B cell (primary cell): ENCODE results near the gene ATN1. TPM values are rescaled to one million over a fixed set of nuclear protein-coding genes. Genes with fewer than 3 reads are reported as not detected.

Source experiments
- ATAC-seq: fragments of 200-7000 bp; cut with Tn5 transposase; one replicate; pipeline ENCODE4 v1.10.0; 2021; ENCODE audit warnings: low read depth, mild to moderate bottlenecking, moderate number of reproducible peaks, moderate library complexity
- CTCF ChIA-PET: fragments of 350-600 bp; sonication (Branson Sonifier 250); formaldehyde crosslinking; loops from one replicate; lab custom pipeline; 2021; ENCODE audit warnings: antibody characterized with exemption, inconsistent platforms; lab: Charles Lee
- POLR2A ChIA-PET: fragments of 350-600 bp; sonication (Branson Sonifier 250); formaldehyde crosslinking; loops from one replicate; lab custom pipeline; 2021; ENCODE audit warnings: antibody characterized with exemption; lab: Charles Lee
- DNase-seq: peaks from one replicate; pipeline ENCODE4 v3.0.0; 2013
- H2AFZ ChIP-seq: 2 replicates; pipeline ENCODE4 v1.6.1; 2012; ENCODE audit warnings: mild to moderate bottlenecking, low read depth, low read length; ENCODE audit not compliant: insufficient read depth, poor library complexity, severe bottlenecking
- H3K27ac ChIP-seq, 2 donors: 1 replicate in 1 of 2; 2 replicates in 1 of 2; pipeline ENCODE4 v1.5.1; 2012 to 2013; ENCODE audit warnings: low read length in 2 of 2, mild to moderate bottlenecking in 2 of 2, moderate library complexity in 1 of 2
- H3K27me3 ChIP-seq, 4 experiments: fragments of 200-600 bp in 1 of 4; sonication (generic) in 1 of 4; replicated peaks in 1 of 4; 1 replicate in 2 of 4; 2 replicates in 2 of 4; pipeline versions ENCODE4 v1.6.1 to v1.7.0; 2013 to 2016; ENCODE audit warnings: low read length in 3 of 4, mild to moderate bottlenecking in 2 of 4, mixed read lengths in 1 of 4, moderate library complexity in 1 of 4; ENCODE audit not compliant: insufficient read depth in 4 of 4, control insufficient read depth in 3 of 4; ENCODE audit errors: control extremely low read depth in 1 of 4
- H3K36me3 ChIP-seq, 2 experiments: replicated peaks in 1 of 2; 1 replicate in 1 of 2; 2 replicates in 1 of 2; pipeline versions ENCODE4 v1.6.1 to v1.7.1; 2013; ENCODE audit warnings: low read length in 1 of 2; ENCODE audit not compliant: insufficient read depth in 2 of 2, control insufficient read depth in 1 of 2; ENCODE audit errors: control extremely low read depth in 1 of 2, extremely low read depth in 1 of 2
- H3K4me1 ChIP-seq, 2 donors: fragments of 200-600 bp in 1 of 2; sonication (generic) in 1 of 2; 1 replicate in 1 of 2; 2 replicates in 1 of 2; pipeline versions ENCODE4 v1.5.1 to v1.6.1; 2013 to 2017; ENCODE audit warnings: low read length in 2 of 2; ENCODE audit not compliant: control insufficient read depth in 2 of 2, insufficient read depth in 2 of 2
- H3K4me2 ChIP-seq: replicated peaks from 2 replicates; pipeline ENCODE3; 2012; ENCODE audit warnings: mild to moderate bottlenecking, low read depth, low read length; ENCODE audit not compliant: poor library complexity, severe bottlenecking
- H3K4me3 ChIP-seq, 5 experiments: fragments of 200-600 bp in 1 of 5; sonication (generic) in 1 of 5; 1 replicate in 3 of 5; 2 replicates in 2 of 5; pipeline versions ENCODE4 v1.5.1 to v1.7.0; 2011 to 2016; ENCODE audit warnings: low read length in 4 of 5, mild to moderate bottlenecking in 4 of 5, low read depth in 2 of 5, control low read depth in 1 of 5, moderate library complexity in 1 of 5; ENCODE audit not compliant: insufficient read depth in 1 of 5; ENCODE audit errors: control extremely low read depth in 1 of 5, extremely low read depth in 1 of 5
- H3K79me2 ChIP-seq: fragments of 200-600 bp; sonication (generic); one replicate; pipeline ENCODE4 v1.6.0; 2016; ENCODE audit warnings: low read length; ENCODE audit not compliant: control insufficient read depth, insufficient read depth
- H3K9ac ChIP-seq: fragments of 200-600 bp; sonication (generic); 2 replicates; pipeline ENCODE4 v1.6.1; 2017; ENCODE audit warnings: mild to moderate bottlenecking, low read length, moderate library complexity
- H3K9me3 ChIP-seq, 3 donors: one replicate each; pipeline versions ENCODE4 v1.6.1 to v1.7.1; 2013; ENCODE audit warnings: low read length in 2 of 3; ENCODE audit not compliant: control insufficient read depth in 2 of 3, insufficient read depth in 1 of 3; ENCODE audit errors: control extremely low read depth in 1 of 3
- H4K20me1 ChIP-seq: 2 replicates; pipeline ENCODE4 v1.6.0; 2012; ENCODE audit warnings: mild to moderate bottlenecking, low read length; ENCODE audit not compliant: insufficient read depth, control insufficient read depth, poor library complexity, severe bottlenecking
- H3K27ac Mint-ChIP-seq: one replicate; pipeline ENCODE4 v1.8.0; 2021; ENCODE audit warnings: mixed read lengths
- H3K27me3 Mint-ChIP-seq: one replicate; pipeline ENCODE4 v1.8.0; 2021; ENCODE audit warnings: mixed read lengths
- H3K4me1 Mint-ChIP-seq: one replicate; pipeline ENCODE4 v1.8.0; 2021; ENCODE audit warnings: mixed read lengths
- H3K4me3 Mint-ChIP-seq: one replicate; pipeline ENCODE4 v1.8.0; 2021; ENCODE audit warnings: mixed read lengths
- H3K9me3 Mint-ChIP-seq: one replicate; pipeline ENCODE4 v1.8.0; 2022; ENCODE audit warnings: mixed read lengths; ENCODE audit not compliant: insufficient read depth
- EZH2 ChIP-seq: IDR thresholded peaks from 2 replicates; pipeline ENCODE4 v1.6.1; 2012; ENCODE audit warnings: borderline replicate concordance, low read depth, mild to moderate bottlenecking, moderate library complexity, low read length; ENCODE audit not compliant: insufficient read depth, poor library complexity, severe bottlenecking
- WGBS: methylation state at CpG from one replicate; pipeline ENCODE4 v1.1.5; 2013; ENCODE audit warnings: missing lambda C conversion rate; ENCODE audit not compliant: insufficient coverage; 5-methylcytosine and 5-hydroxymethylcytosine counted together
- intact Hi-C: fragments of 100-400 bp; cut with micrococcal nuclease; formaldehyde crosslinking; loops from one replicate; pipeline ENCODE4 v1.10.0; 2022
- polyA plus RNA-seq: library from polyadenylated mRNA; depleted of rRNA; stranded (reverse); fragments of >200 nt; gene quantifications from 2 replicates; pipeline ENCODE4 v1.2.3, GENCODE V29; 2012
- total RNA-seq, 2 donors: library from RNA; stranded (reverse); fragments of 120-200 nt in 1 of 2; gene quantifications; 1 replicate in 1 of 2; 2 replicates in 1 of 2; pipeline versions ENCODE4 v1.2.3 to v1.2.4, GENCODE V29; 2013 to 2022
- TF ChIP-seq, protein P1 (sequence below): fragments of 200-600 bp; IDR thresholded peaks from one replicate; pipeline ENCODE4 v1.8.0; 2022; ENCODE audit warnings: antibody characterized with exemption, mild to moderate bottlenecking

ATN1 gene
- total and polyA plus RNA-seq, 2 donors (not counting 1 experiment from before 2014, with no cell fraction given) = 21.0 to 50.8 TPM

DNA sequence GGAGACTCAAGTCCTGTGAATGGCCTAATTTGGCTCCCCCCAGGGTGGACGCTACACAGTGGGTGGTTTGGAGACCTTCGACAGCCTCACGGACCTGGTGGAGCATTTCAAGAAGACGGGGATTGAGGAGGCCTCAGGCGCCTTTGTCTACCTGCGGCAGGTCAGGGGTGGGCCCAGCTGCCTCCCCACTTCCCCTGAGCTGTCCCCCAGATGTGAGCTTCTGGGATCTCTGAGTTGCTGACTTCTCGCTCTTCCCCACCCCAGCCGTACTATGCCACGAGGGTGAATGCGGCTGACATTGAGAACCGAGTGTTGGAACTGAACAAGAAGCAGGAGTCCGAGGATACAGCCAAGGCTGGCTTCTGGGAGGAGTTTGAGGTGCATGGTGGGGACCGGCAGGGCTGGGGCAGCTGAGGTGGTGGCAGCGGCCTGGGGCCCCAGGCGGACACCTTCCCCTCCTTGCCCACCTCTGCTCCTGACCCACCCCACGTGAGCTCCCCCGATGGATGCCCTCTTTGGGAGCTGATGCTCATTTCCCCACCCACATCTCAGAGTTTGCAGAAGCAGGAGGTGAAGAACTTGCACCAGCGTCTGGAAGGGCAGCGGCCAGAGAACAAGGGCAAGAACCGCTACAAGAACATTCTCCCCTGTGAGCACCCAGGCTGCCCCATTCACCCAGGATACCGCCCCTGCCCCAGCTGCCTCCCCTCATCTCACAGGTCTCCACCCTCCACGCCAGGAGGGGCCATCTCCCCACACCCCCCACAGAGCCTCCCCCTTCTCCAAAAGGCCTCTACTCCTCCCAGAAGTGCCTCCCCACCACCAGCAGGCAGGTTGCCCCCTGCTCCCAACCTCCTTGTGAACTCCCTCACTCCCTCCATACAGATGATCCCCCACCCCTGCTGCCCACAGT lies 27.6 kb downstream of the ATN1 start:
- no peaks in the 10 kb centered on the region for H3K9me3 Mint-ChIP-seq
- peak overlapping the region in 4 of 5 experiments; percentile 88 to 98 (median 95) for H3K4me3 ChIP-seq
- H3K79me2 ChIP-seq = peaks cover 96% of the 10 kb centered on the region
- ChIA-PET POLR2A (interaction anchor here (1.5 to 18.2 kb wide), 2 partner anchors 9 to 11 kb away, joined by 3 to 662 read pairs; partner anchors contain the start of genes C12orf57, PTPN6 and RNU7-1), CTCF (interaction anchor here (1.4 to 13.5 kb wide), 4 partner anchors 9 to 84 kb away, joined by 3 to 944 read pairs (median 64); partner anchors contain the start of genes C12orf57, PTPN6, RNU7-1 and SPSB2)
- H3K4me1 Mint-ChIP-seq = peaks cover 89% of the 10 kb centered on the region
- H3K4me3 Mint-ChIP-seq = peak overlapping the region; percentile 98
- H3K27ac Mint-ChIP-seq = peak overlapping the region; percentile 98
- no peak for ATAC-seq
- peaks cover 64% of the 10 kb centered on the region for H4K20me1 ChIP-seq
- TF ChIP-seq, protein P1, sequence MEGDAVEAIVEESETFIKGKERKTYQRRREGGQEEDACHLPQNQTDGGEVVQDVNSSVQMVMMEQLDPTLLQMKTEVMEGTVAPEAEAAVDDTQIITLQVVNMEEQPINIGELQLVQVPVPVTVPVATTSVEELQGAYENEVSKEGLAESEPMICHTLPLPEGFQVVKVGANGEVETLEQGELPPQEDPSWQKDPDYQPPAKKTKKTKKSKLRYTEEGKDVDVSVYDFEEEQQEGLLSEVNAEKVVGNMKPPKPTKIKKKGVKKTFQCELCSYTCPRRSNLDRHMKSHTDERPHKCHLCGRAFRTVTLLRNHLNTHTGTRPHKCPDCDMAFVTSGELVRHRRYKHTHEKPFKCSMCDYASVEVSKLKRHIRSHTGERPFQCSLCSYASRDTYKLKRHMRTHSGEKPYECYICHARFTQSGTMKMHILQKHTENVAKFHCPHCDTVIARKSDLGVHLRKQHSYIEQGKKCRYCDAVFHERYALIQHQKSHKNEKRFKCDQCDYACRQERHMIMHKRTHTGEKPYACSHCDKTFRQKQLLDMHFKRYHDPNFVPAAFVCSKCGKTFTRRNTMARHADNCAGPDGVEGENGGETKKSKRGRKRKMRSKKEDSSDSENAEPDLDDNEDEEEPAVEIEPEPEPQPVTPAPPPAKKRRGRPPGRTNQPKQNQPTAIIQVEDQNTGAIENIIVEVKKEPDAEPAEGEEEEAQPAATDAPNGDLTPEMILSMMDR = no peak
- TF ChIP-seq EZH2 = no peak
- H2AFZ ChIP-seq = no peak overlapping the region
- no peaks in the 10 kb centered on the region for H3K27me3 ChIP-seq
- 64% methylated on average over 15 of the region's 22 CpGs for WGBS
- H3K27ac ChIP-seq = peak overlapping the region; percentile 95 to 99
- peaks cover 0 to 85% of the 10 kb centered on the region in 2 experiments for H3K36me3 ChIP-seq
- H3K4me2 ChIP-seq = peak overlapping the region; percentile 92
- H3K4me1 ChIP-seq = peaks cover 71 to 76% of the 10 kb centered on the region in 2 donors
- DNase-seq = no peak
- no peaks in the 10 kb centered on the region for H3K27me3 Mint-ChIP-seq
- intact Hi-C loops = no loop called here
- H3K9ac ChIP-seq = peak overlapping the region; percentile 95
- no peaks in the 10 kb centered on the region for H3K9me3 ChIP-seq
